Measurements from ENCODE around the gene ATP6V1G3. TPM values are rescaled to one million over a fixed set of nuclear protein-coding genes. Genes with fewer than 3 reads are reported as not detected.

ATP6V1G3 gene
- total and polyA plus RNA-seq, 8 donors: not detected

GRCh38 chr1:198552668-198553416 is 12.4 kb upstream of the ATP6V1G3 start:
- ATAC-seq (no peak), DNase-seq (no peak), FAIRE-seq (no peak)
- Histone ChIP-seq H3K4me3 (no peak overlapping the region), H3K36me3 (no peaks in the 10 kb centered on the region), H3K9me3 (no peaks in the 10 kb centered on the region), H3K27ac (no peak overlapping the region), H3K27me3 (no peaks in the 10 kb centered on the region), H3K4me1 (no peaks in the 10 kb centered on the region)
- WGBS, 2 donors: 72 to 81% methylated on average over 2 of the region's 2 CpGs
- intact Hi-C loops (cut with DNase I): no loop called here
- no peak for TF ChIP-seq CTCF (IDR thresholded peaks at IDR 0.05)

- Histone ChIP-seq H3K4me3 (no peak overlapping the region), H3K9me3 (no peaks in the 10 kb centered on the region), H3K27me3 (no peaks in the 10 kb centered on the region), H3K4me1 (no peaks in the 10 kb centered on the region), H3K27ac (no peak overlapping the region), H3K36me3 (no peaks in the 10 kb centered on the region)
- WGBS, 2 donors: 36 to 43% methylated on average over 4 of the region's 4 CpGs
- TF ChIP-seq CTCF (IDR thresholded peaks at IDR 0.05): no peak
- no peak for ATAC-seq
- no peak for DNase-seq
- no peak for FAIRE-seq
- intact Hi-C loops (cut with DNase I): no loop called here
These were observed 10.6 kb upstream of the ATP6V1G3 start for GRCh38 chr1:198550941-198551524.

GRCh38 chr1:198549866-198550265 is 9.4 kb upstream of the ATP6V1G3 start:
- intact Hi-C loops (cut with DNase I): no loop called here
- Histone ChIP-seq H3K4me1 (no peaks in the 10 kb centered on the region), H3K27me3 (no peaks in the 10 kb centered on the region), H3K9me3 (no peaks in the 10 kb centered on the region), H3K36me3 (no peaks in the 10 kb centered on the region), H3K4me3 (no peak overlapping the region), H3K27ac (no peak overlapping the region)
- no peak for FAIRE-seq
- no peak for DNase-seq
- TF ChIP-seq CTCF (IDR thresholded peaks at IDR 0.05): no peak
- peak in 1 of 4 donors; percentile 36 for ATAC-seq

- DNase-seq (no peak), ATAC-seq (no peak), FAIRE-seq (no peak)
- Histone ChIP-seq H3K27ac (no peak overlapping the region), H3K9me3 (no peaks in the 10 kb centered on the region), H3K4me1 (no peaks in the 10 kb centered on the region), H3K36me3 (no peaks in the 10 kb centered on the region), H3K4me3 (no peak overlapping the region), H3K27me3 (no peaks in the 10 kb centered on the region)
- intact Hi-C loops (cut with DNase I): no loop called here
- no peak for TF ChIP-seq CTCF (IDR thresholded peaks at IDR 0.05)
These were observed 8.4 kb upstream of the ATP6V1G3 start for GRCh38 chr1:198548890-198549289.

GRCh38 chr1:198545156-198545555 is 4.7 kb upstream of the ATP6V1G3 start:
- intact Hi-C loops (cut with DNase I): no loop called here
- no peaks in the 10 kb centered on the region for H3K9me3 ChIP-seq
- DNase-seq: no peak
- FAIRE-seq: no peak
- 87 to 97% methylated on average over 6 of the region's 6 CpGs for WGBS, 2 donors
- TF ChIP-seq CTCF (IDR thresholded peaks at IDR 0.05): no peak
- ATAC-seq: no peak
- no peak overlapping the region for H3K27ac ChIP-seq
- H3K36me3 ChIP-seq: no peaks in the 10 kb centered on the region
- H3K4me1 ChIP-seq: no peaks in the 10 kb centered on the region
- H3K27me3 ChIP-seq: no peaks in the 10 kb centered on the region
- no peak overlapping the region for H3K4me3 ChIP-seq
